NCI-H2227 (cell line): ENCODE measurements around the gene RANGAP1.
"Not testable (repeated sequence)": the region's sequence is repeated elsewhere in the genome, so short reads cannot be mapped to it uniquely, and the experiment has no call there.

Source experiments
- DNase-seq: peaks from one replicate; lab custom pipeline; 2025; ENCODE audit not compliant: unreplicated experiment; lab: John Stamatoyannopoulos, UW

Gene RANGAP1

DNA sequence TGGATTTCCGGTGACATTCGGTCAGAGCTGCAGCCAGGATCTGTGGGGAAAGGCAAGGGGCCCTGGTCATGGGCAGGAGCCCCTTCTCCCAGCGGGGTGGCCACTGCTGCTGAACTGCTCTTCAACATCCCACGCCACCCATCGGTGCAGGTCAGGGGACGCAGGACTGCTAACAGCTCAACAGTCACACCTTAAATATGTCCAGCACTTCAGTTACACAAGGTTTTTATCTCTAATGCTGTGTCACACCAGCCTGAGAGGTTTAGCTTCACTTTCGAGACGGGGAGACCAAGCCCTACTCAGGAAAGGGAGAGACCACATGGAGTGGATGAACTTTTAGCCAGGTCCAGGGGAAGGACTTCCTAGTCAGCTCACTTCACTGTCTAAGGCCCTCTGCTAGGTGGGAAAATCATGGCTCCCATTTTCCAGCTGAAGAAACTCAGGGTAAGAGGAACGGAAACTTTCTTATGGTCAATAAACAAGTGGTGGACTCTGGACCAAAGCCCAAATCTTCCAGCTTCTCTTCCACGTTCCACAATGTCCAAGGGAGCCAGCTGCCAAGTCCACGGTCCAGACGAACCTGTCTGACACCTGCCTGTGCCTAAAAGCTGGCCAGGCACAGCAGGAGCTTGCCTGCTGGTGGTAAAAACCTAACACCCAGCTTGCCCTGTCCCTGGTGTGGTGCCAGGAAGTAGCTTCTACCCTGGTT, 24.3 kb downstream of the RANGAP1 start:
- no peak for DNase-seq

- DNase-seq = no peak
Measured at GRCh38 chr22:41260871-41261270, 25.1 kb downstream of the RANGAP1 start.

- not testable (repeated sequence) for DNase-seq
Measured at GRCh38 chr22:41259756-41260155, 26.2 kb downstream of the RANGAP1 start.

DNA sequence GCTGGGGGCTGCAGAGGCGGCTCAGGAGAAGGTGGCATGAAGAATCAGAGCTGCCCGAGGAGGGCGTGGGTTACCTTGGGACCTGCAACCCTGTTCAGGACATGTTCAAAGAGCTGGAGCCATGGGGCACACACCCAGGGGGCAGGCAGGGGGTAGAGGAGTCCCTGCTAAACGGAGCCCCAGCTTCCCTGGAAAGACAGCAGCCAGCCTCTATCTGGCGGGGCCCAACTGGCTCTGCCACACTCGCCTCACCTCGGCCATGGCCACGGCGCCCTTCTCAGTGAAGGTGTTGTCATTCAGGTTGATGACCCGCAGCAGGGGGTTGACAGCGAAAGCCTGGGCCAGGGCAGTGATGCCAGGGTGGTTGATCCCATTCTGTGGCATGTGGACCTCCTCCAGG, 28.3 kb downstream of the RANGAP1 start:
- DNase-seq = no peak

- no peak for DNase-seq
Measured at GRCh38 chr22:41256254-41257253, 29.4 kb downstream of the RANGAP1 start.

DNA sequence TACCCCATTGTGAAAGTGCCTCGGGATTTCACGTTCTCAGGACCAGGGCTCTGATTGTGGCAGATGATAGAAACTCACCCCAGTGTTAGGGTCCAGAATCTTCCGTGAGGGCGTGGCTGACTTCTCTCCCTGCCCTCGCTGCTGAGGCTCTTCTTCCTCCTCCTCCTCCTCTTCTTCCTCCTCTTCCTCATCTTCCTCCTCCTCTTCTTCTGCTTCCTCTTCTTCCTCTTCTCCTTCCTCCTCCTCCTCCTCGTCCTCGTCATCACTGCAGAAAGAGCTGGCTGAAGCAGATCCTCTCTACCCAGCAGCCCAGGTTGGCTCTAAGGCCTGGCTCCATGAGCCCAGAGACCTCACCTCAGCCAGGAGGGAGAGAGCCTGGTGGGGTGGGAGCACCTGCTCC, 31.8 kb downstream of the RANGAP1 start:
- no peak for DNase-seq

DNA sequence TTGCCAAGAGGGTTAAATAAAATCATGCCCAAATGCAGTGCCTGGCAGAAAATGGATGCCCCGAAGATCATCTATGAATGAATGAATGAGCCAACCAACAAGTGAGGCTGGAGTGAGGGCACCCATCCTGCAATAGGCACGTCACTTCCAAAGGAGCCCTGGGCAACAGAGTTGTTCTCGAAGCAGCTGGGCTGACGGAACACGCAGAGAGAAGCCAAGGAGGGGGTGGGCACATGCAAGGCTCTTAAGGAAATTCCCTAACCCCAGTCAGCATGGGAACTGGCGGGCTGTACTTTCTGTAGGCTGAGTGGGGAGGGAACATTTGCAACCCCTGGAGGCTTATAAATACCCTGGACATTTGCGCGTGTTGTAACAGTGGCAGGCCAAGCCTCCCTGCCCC, 33.6 kb downstream of the RANGAP1 start:
- no peak for DNase-seq

- no peak for DNase-seq
Measured at GRCh38 chr22:41250127-41250526, 35.9 kb downstream of the RANGAP1 start.

- no peak for DNase-seq
Measured at GRCh38 chr22:41249442-41249841, 36.5 kb downstream of the RANGAP1 start.

- DNase-seq = no peak
Measured at GRCh38 chr22:41248758-41249157, 37.2 kb downstream of the RANGAP1 start.

DNA sequence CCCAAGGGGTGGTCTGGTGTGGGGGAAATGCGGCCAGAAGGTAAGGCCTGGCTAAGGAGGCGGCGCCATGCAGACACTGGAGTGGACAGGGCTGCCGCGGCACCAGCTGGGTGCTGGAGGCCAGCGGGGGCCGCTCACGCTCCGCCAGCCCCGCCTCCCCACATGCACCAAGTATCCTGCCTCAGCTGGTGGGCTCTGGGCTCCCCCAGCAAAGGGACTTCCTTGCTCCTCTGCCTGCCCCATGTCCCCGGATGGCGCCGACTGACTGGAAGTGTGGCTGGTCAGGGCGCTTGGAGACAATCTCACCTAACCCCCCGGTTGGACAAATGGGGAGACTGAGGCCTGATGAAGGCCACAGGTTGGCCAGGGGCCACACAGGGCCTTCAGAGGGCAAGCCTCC, 37.7 kb downstream of the RANGAP1 start:
- DNase-seq = no peak

- no peak for DNase-seq
Measured at GRCh38 chr22:41247703-41248102, 38.3 kb downstream of the RANGAP1 start.

GRCh38 chr22:41245917-41246499, 40.0 kb downstream of the RANGAP1 start:
- no peak for DNase-seq

DNA sequence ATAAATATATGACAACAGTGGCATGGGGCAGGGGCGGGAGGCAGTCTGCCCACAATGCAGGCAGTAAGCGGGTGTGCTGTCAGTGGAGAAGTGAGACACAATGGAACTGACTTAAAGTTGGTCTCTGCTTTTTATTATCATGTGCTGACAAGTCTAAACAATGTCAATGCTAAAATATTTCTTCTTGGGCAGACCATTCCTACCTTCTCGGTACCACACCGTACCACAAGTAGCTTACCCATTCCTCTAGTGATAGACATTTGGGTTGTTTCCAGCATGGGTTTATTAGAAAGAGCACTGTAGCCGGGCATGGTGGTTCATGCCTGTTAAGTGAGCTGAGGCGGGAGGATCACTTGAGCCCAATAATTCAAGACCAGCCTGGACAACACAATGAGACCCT, 42.6 kb downstream of the RANGAP1 start:
- no peak for DNase-seq

DNA sequence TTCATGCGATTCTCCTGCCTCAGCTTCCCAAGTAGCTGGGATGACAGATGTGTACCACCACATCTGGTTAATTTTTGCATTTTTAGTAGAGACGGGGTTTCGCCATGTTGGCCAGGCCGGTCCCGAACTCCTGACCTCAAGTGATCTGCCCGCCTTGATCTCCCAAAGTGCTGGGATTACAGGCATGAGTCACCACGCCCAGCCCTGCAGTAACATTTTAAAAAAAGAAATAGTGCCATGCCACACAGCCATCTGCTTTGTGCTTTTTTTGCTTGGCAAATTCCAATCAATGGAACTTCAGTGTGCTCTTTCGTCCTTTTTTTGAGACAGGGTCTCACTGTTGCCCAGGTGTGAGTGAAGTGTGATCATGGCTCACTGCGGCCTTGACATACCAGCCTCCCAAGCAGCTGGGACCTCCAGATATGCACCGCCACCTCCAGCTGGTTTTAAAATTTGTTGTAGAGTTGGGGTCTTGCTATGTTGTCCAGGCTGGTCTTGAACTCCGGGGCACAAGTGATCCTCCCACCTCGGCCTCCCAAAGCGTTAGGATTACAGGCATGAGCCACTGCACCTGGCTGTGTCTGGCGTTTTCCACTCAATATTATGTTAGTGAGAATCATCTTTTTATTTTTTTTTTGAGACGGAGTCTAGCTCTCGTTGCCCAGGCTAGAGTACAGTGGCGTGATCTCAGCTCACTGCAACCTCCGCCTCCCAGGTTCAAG, 43.4 kb downstream of the RANGAP1 start:
- DNase-seq = no peak

DNA sequence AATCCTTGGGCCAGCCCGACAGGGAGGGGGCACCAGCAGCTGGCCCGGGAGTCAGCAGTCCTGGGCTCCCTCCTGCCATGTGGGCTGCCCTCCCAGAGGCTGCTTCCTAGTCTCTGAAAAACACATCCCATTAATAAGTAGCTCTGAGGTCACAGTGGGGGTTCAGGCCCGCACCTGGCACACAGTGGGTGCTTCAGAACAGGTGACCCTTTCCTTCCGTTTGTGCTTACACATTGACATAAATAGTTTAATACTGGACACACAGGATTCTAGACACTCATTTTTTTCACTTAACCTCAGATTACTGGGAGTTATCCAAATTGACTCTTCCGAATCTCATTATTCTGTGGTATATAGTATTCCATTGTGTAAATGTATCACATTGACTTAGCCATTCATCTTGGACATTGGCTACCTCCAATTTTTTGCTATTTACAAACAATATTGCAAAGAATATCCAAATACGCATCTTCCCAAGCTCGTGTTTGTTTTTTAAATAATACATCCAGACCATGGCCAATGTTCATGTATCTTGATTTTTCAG, 44.8 kb downstream of the RANGAP1 start:
- no peak for DNase-seq

DNA sequence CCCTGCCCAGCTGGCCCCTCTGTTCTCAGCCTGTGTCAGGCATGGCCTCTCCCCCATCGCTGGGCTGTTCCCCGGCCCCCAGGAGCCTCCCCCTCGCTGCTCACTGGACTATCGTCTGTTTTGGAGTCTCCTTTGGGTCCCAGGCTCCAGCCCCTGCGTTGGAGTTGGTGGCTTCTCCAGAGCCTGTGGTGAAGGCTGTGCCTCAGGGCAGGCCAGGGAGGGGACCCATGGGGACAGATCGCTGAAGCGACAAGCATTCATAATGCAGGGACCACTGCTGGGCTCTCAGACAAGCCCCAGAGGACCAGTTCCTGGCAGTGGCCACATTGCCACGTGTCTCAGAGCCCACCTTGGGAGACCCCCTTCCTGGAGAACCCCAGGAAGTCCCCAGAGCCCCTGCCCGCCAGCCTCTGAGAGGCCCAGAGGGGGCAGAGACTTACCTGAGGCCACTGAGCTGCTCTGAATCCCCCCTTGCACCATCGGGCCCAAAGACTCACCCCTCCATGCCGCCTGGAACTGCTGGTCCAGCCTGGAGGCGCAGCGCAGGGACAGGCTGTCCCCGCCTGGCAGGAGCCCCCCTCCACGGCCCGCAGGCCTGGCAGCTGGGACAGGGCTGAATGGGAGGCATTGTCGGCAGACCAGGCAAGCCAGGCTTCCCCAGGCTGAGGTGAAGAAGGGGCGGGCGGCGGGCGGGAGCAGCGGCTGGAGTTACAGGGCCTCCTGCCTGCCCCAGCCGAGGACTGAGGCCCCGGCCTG, 45.4 kb downstream of the RANGAP1 start, which contains the start of gene CHADL:
CHADL (minus strand) TSS at position 555 of the 756 bp plus-strand sequence; CDS start at position 505, 50 bp downstream.
- DNase-seq = peak; percentile 13

- no peak for DNase-seq
Measured at GRCh38 chr22:41239443-41240128, 46.4 kb downstream of the RANGAP1 start.
